H1 (cell line): ENCODE results near the gene PUDP. TPM values are rescaled to one million over a fixed set of nuclear protein-coding genes. Genes with fewer than 3 reads are reported as not detected.

Experiments used
- ASH2L ChIP-seq: fragments of 200-600, 300-600 bp; sonication (generic); IDR thresholded peaks from one replicate; pipeline ENCODE4 v1.7.1; 2017; ENCODE audit warnings: low read length
- EGR1 ChIP-seq: IDR thresholded peaks from 2 replicates; pipeline ENCODE4 v1.6.1; 2011; ENCODE audit warnings: low read depth, low read length, borderline replicate concordance
- TAF7 ChIP-seq: optimal IDR thresholded peaks from 2 replicates; pipeline ENCODE3; 2011; ENCODE audit warnings: low read depth, mild to moderate bottlenecking, inconsistent platforms, low read length, moderate library complexity, borderline replicate concordance
- TEAD4 ChIP-seq: IDR thresholded peaks from 2 replicates; pipeline ENCODE4 v1.6.1; 2012; ENCODE audit warnings: low read depth, low read length, inconsistent platforms, mixed read lengths
- YY1 ChIP-seq: IDR thresholded peaks from 2 replicates; pipeline ENCODE4 v1.6.1; 2011; ENCODE audit warnings: low read depth, mild to moderate bottlenecking, low read length
- polyA plus RNA-seq, 7 experiments: library from polyadenylated mRNA; depleted of rRNA in 3 of 7; stranded (reverse) in 5 of 7; unstranded in 2 of 7; fragments of >200 nt in 5 of 7; fragments of 200-250 nt in 2 of 7; gene quantifications; 1 replicate in 5 of 7; 2 replicates in 1 of 7; 4 replicates in 1 of 7; pipeline versions ENCODE4 v1.2.1 to v1.2.3, GENCODE V29; 2011 to 2013; ENCODE audit warnings: missing spikeins in 2 of 7, mixed read lengths in 2 of 7
- total RNA-seq: library from RNA; stranded (reverse); fragmentation: NEBNext Ultra II Directional; extraction: Animal tissue kit (Norgen Biotek cat#: 25700); gene quantifications from 2 replicates; pipeline ENCODE4 v1.2.1, GENCODE V29; 2021

PUDP gene
- total and polyA plus RNA-seq, 2 of the 8 experiments (the other 6 are each of a cell fraction or from before 2014, with no cell fraction given): 27.2 to 30.2 TPM

- TF ChIP-seq EGR1 (no peak), YY1 (no peak), TEAD4 (no peak), ASH2L (no peak), TAF7 (no peak)
Observed at GRCh38 chrX:7110821-7111276, 37.1 kb downstream of the PUDP start (continued).
